T-helper 17 cell (primary cell): ENCODE measurements around the gene AKAP1. TPM values are rescaled to one million over a fixed set of nuclear protein-coding genes. Genes with fewer than 3 reads are reported as not detected.
A peak's percentile ranks its signal among the peaks of the same experiment; 100 is the strongest.

Experiments used
- ATAC-seq: fragments of 150-1000 bp; cut with Tn5 transposase; 2 replicates; pipeline ENCODE4 v1.10.0; 2021; ENCODE audit warnings: mild to moderate bottlenecking, moderate library complexity
- DNase-seq, 3 donors: peaks; one replicate each; pipeline versions ENCODE4 v3.0.0 to v3.0.0-alpha.2; 2020 to 2021
- H3K9me3 ChIP-seq: one replicate; pipeline ENCODE4 v1.7.0; 2013; ENCODE audit warnings: low read length, mild to moderate bottlenecking; ENCODE audit not compliant: control insufficient read depth, poor library complexity, severe bottlenecking
- H3K27ac Mint-ChIP-seq: one replicate; pipeline ENCODE4 v1.8.0; 2022; ENCODE audit warnings: mild to moderate bottlenecking, moderate library complexity, mixed read lengths
- H3K27me3 Mint-ChIP-seq: one replicate; pipeline ENCODE4 v1.8.0; 2022; ENCODE audit warnings: mixed read lengths
- H3K36me3 Mint-ChIP-seq: one replicate; pipeline ENCODE4 v1.8.0; 2022; ENCODE audit warnings: low read depth, mixed read lengths
- H3K4me1 Mint-ChIP-seq: one replicate; pipeline ENCODE4 v1.8.0; 2022; ENCODE audit warnings: mild to moderate bottlenecking, mixed read lengths
- H3K4me3 Mint-ChIP-seq: one replicate; pipeline ENCODE4 v1.8.0; 2022; ENCODE audit warnings: mild to moderate bottlenecking, moderate library complexity, mixed read lengths
- total RNA-seq, 4 donors: library from RNA in 2 of 4; stranded (reverse) in 2 of 4; gene quantifications; one replicate each; pipeline ENCODE4 v1.2.3 and lab custom pipeline; 2022 to 2026

The AKAP1 gene
- total RNA-seq, 2 donors from 2014 or later = 25.8 to 26.3 TPM

DNA sequence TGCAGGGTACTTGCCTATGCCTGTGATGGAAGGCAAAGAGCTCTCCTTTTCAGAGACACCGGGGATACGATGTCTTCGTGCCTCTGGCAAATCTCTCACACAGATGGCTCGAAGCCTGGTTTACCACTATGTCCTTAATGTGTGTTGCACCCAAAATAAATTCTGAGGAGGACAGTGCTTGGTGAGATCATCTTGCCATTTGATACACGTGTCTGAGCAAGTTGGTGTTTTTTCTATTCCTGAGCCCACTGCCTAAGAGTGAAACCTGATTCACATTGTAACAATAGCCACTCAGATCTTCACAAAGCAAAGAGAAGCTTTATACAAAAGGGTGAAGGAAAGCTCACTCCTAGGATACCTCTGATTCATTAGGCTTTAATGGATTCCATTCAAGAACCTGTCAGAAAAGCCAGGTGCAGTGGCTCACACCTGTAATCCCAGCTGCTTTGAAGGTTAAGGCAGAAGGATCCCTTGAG is 33.1 kb upstream of the AKAP1 start:
- Mint-ChIP-seq H3K4me1 (peaks cover 10% of the 10 kb centered on the region), H3K27ac (no peak overlapping the region), H3K4me3 (no peak overlapping the region), H3K27me3 (peaks cover 23% of the 10 kb centered on the region), H3K36me3 (no peaks in the 10 kb centered on the region)
- no peak for ATAC-seq
- no peaks in the 10 kb centered on the region for H3K9me3 ChIP-seq
- no peak for DNase-seq

DNA sequence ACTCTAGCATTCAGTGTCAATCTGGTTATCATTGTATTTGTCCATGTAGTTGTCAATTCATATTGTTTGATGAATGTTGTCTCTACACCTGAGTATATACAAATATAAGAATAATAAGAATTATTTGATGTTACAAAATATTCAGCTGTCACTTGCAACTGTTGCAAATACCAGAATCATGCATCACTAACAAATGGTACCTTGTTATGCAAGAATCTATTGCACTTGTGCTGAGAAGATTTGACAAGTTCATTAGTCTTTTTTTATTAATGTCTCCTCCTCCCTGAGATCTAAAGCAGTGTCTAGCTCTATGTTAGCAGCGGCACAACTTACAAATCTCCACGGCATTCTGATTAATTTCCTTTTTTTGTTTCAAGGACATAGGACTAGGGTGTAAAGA is 22.2 kb upstream of the AKAP1 start:
- DNase-seq (no peak), ATAC-seq (no peak)
- Mint-ChIP-seq H3K4me1 (no peaks in the 10 kb centered on the region), H3K27ac (no peak overlapping the region), H3K27me3 (peaks cover 18% of the 10 kb centered on the region), H3K4me3 (no peak overlapping the region), H3K36me3 (peaks cover 2% of the 10 kb centered on the region)
- H3K9me3 ChIP-seq = no peaks in the 10 kb centered on the region

- H3K9me3 ChIP-seq = no peaks in the 10 kb centered on the region
- ATAC-seq = no peak
- no peak for DNase-seq
- no peak overlapping the region for H3K4me3 Mint-ChIP-seq
- peaks cover 18% of the 10 kb centered on the region for H3K27me3 Mint-ChIP-seq
- H3K27ac Mint-ChIP-seq = no peak overlapping the region
- H3K36me3 Mint-ChIP-seq = peaks cover 2% of the 10 kb centered on the region
- no peaks in the 10 kb centered on the region for H3K4me1 Mint-ChIP-seq
Measured at GRCh38 chr17:57067162-57067561, 17.9 kb upstream of the AKAP1 start.

DNA sequence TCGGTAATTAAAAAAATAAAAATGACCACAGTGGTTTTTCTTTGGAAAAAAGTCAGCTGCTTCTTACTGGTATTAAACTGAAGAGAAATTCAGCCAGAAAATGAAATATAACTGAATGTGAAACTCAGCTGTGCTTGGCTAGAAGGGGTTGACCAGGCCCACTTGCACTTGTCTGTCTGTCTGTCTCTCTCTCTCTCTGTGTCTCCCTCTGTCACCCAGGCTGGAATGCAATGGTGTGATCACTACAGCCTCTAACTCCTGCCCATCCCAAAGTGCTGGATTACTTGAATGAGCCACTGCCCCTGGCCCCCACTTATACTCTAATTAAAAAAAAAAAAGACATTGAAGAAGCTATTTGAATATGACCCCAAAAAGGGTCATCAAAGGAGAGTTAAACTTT is 17.3 kb upstream of the AKAP1 start:
- H3K4me1 Mint-ChIP-seq = no peaks in the 10 kb centered on the region

GRCh38 chr17:57068222-57068658 is 16.8 kb upstream of the AKAP1 start:
- no peak overlapping the region for H3K4me3 Mint-ChIP-seq
- ATAC-seq (no peak), DNase-seq (no peak)
- no peaks in the 10 kb centered on the region for H3K9me3 ChIP-seq
- H3K4me1 Mint-ChIP-seq = no peaks in the 10 kb centered on the region
- H3K36me3 Mint-ChIP-seq = peaks cover 2% of the 10 kb centered on the region
- H3K27ac Mint-ChIP-seq = no peak overlapping the region
- H3K27me3 Mint-ChIP-seq = peaks cover 16% of the 10 kb centered on the region

More for the DNA sequence above, 17.3 kb upstream of the AKAP1 start:
- ATAC-seq (no peak), DNase-seq (no peak)
- peaks cover 18% of the 10 kb centered on the region for H3K27me3 Mint-ChIP-seq
- H3K4me3 Mint-ChIP-seq = no peak overlapping the region
- no peak overlapping the region for H3K27ac Mint-ChIP-seq
- H3K9me3 ChIP-seq = no peaks in the 10 kb centered on the region
- peaks cover 2% of the 10 kb centered on the region for H3K36me3 Mint-ChIP-seq

DNA sequence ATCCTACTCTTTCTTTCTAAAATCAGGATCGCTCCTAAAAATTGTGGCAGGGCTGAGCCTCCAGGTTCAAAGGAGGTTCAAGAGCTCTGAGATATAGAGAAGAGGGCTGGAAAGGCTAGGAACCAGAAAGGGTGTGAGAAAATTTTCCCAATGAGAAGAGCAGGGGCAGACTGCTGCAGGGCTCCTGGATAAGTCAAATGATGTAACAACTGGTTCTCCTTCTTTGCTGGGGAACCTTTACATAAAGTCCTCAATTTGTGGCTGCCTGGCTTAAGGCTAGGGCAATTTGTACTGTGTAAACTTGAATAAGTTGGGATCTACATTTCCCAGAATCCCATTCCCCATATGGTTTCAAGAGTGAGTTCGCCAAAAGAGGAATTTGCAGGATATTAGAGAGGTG is 16.3 kb upstream of the AKAP1 start:
- H3K9me3 ChIP-seq = no peaks in the 10 kb centered on the region
- no peak overlapping the region for H3K27ac Mint-ChIP-seq
- no peak for ATAC-seq
- no peaks in the 10 kb centered on the region for H3K4me1 Mint-ChIP-seq
- peaks cover 2% of the 10 kb centered on the region for H3K36me3 Mint-ChIP-seq
- no peak for DNase-seq
- no peak overlapping the region for H3K4me3 Mint-ChIP-seq
- H3K27me3 Mint-ChIP-seq = peaks cover 11% of the 10 kb centered on the region

- H3K9me3 ChIP-seq = no peaks in the 10 kb centered on the region
- peaks cover under 1% of the 10 kb centered on the region for H3K36me3 Mint-ChIP-seq
- DNase-seq (no peak), ATAC-seq (no peak)
- no peak overlapping the region for H3K27ac Mint-ChIP-seq
- no peaks in the 10 kb centered on the region for H3K27me3 Mint-ChIP-seq
- no peaks in the 10 kb centered on the region for H3K4me1 Mint-ChIP-seq
- no peak overlapping the region for H3K4me3 Mint-ChIP-seq
Measured at GRCh38 chr17:57071991-57072944, 12.8 kb upstream of the AKAP1 start.

- H3K36me3 Mint-ChIP-seq = no peaks in the 10 kb centered on the region
- H3K9me3 ChIP-seq = no peaks in the 10 kb centered on the region
- no peak overlapping the region for H3K4me3 Mint-ChIP-seq
- DNase-seq (no peak), ATAC-seq (no peak)
- no peaks in the 10 kb centered on the region for H3K4me1 Mint-ChIP-seq
- no peaks in the 10 kb centered on the region for H3K27me3 Mint-ChIP-seq
- no peak overlapping the region for H3K27ac Mint-ChIP-seq
Measured at GRCh38 chr17:57073626-57074025, 11.4 kb upstream of the AKAP1 start.

DNA sequence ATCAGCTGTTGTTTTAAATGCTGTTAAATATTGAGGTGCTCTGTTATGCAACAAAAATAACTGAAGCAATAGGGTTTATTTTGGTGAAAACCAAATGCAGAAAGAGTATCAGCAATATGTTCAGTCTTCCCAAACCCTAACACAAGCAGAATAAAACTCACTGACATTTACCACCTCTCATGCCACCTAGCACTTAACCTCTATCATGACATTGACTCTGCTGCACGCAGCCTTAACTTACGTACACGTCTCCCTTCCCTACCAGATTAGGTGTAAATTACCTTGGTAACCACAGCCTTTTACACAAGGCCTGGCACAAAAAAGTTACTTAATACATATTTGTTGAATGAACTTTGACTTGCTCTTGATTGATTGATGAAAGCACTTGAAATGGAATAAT is 9.9 kb upstream of the AKAP1 start:
- Mint-ChIP-seq H3K4me1 (no peaks in the 10 kb centered on the region), H3K4me3 (no peak overlapping the region), H3K27ac (no peak overlapping the region), H3K36me3 (no peaks in the 10 kb centered on the region), H3K27me3 (no peaks in the 10 kb centered on the region)
- ATAC-seq (no peak), DNase-seq (no peak)
- no peaks in the 10 kb centered on the region for H3K9me3 ChIP-seq

DNA sequence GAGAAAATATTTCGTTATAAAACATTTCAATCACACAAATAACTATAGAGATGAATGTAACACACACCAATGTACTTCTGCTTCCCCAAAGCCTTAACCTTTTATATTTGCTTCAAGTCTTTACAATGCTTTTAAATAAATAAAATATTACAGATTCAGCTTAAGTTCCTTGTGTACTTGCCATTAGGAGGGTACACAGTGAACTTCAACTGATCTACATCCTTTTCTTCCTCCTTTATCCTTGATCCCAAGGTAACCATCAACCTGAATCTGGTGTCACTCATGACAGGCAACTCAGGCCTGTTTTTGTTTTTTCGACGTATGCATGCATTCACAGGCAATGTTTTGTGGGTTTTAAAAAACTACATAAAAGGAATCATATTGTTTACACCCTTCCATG is 9.3 kb upstream of the AKAP1 start:
- H3K27me3 Mint-ChIP-seq = no peaks in the 10 kb centered on the region
- H3K9me3 ChIP-seq = no peaks in the 10 kb centered on the region
- H3K4me3 Mint-ChIP-seq = no peak overlapping the region
- DNase-seq (no peak), ATAC-seq (no peak)
- no peak overlapping the region for H3K27ac Mint-ChIP-seq
- no peaks in the 10 kb centered on the region for H3K36me3 Mint-ChIP-seq
- no peaks in the 10 kb centered on the region for H3K4me1 Mint-ChIP-seq

GRCh38 chr17:57077000-57077399 is 8.0 kb upstream of the AKAP1 start:
- H3K9me3 ChIP-seq = no peaks in the 10 kb centered on the region
- ATAC-seq = no peak
- Mint-ChIP-seq H3K36me3 (no peaks in the 10 kb centered on the region), H3K27me3 (no peaks in the 10 kb centered on the region), H3K4me1 (no peaks in the 10 kb centered on the region), H3K27ac (no peak overlapping the region), H3K4me3 (no peak overlapping the region)
- no peak for DNase-seq

DNA sequence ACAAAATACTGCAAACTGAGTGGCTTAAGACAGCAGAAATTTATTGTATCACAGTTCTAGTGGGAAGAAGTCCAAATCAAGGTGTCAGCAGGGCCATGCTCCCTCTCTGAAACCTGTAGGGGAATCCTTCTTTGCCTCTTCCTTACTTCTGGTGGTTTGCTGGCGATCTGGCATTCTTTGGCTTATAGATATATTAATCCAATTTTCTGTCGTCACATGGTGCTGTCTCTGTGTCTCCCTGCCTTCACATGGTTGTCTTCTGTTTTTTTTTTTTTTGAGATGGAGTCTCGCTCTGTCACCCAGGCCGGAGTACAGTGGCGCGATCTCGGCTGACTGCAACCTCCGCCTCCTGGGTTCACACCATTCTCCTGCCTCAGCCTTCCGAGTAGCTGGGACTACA is 6.8 kb upstream of the AKAP1 start:
- no peaks in the 10 kb centered on the region for H3K9me3 ChIP-seq
- no peak for ATAC-seq
- Mint-ChIP-seq H3K4me1 (peaks cover 5% of the 10 kb centered on the region), H3K36me3 (peaks cover 4% of the 10 kb centered on the region), H3K27ac (no peak overlapping the region), H3K27me3 (no peaks in the 10 kb centered on the region), H3K4me3 (no peak overlapping the region)
- DNase-seq = no peak

GRCh38 chr17:57080718-57081117 is 4.3 kb upstream of the AKAP1 start:
- peaks cover 4% of the 10 kb centered on the region for H3K36me3 Mint-ChIP-seq
- DNase-seq (no peak), ATAC-seq (no peak)
- peaks cover 8% of the 10 kb centered on the region for H3K4me1 Mint-ChIP-seq
- no peak overlapping the region for H3K4me3 Mint-ChIP-seq
- H3K27ac Mint-ChIP-seq = no peak overlapping the region
- H3K27me3 Mint-ChIP-seq = no peaks in the 10 kb centered on the region
- H3K9me3 ChIP-seq = no peaks in the 10 kb centered on the region

- Mint-ChIP-seq H3K27me3 (no peaks in the 10 kb centered on the region), H3K4me3 (no peak overlapping the region), H3K4me1 (peaks cover 13% of the 10 kb centered on the region), H3K36me3 (peaks cover 4% of the 10 kb centered on the region), H3K27ac (peak overlapping the region; percentile 34)
- no peak for ATAC-seq
- H3K9me3 ChIP-seq = no peaks in the 10 kb centered on the region
- DNase-seq = no peak
Measured at GRCh38 chr17:57082441-57082840, 2.6 kb upstream of the AKAP1 start.
